GM12878 (cell line): ENCODE data around the gene RAB26. TPM values are rescaled to one million over a fixed set of nuclear protein-coding genes. Genes with fewer than 3 reads are reported as not detected.
"Not testable (repeated sequence)": the region's sequence is repeated elsewhere in the genome, so short reads cannot be mapped to it uniquely, and the experiment has no call there.

Experiments
- ATAC-seq: fragments of 200-7000 bp; cut with Tn5 transposase; 3 replicates; pipeline ENCODE4 v1.9.1; 2020; ENCODE audit warnings: mild to moderate bottlenecking, moderate library complexity
- BruUV-seq: library from RNA; stranded (reverse); fragments of 400-500 nt; replicated peaks from 2 replicates; lab custom pipeline; 2021; lab: Mats Ljungman, UMichigan
- CTCF ChIA-PET: fragments of 300-600 bp; sonication (Branson Sonifier 250); formaldehyde crosslinking; extraction: SDS; loops from one replicate; lab custom pipeline; 2021; ENCODE audit warnings: inconsistent platforms; lab: Yijun Ruan, JAX
- POLR2A ChIA-PET: fragments of 350-600 bp; formaldehyde crosslinking; extraction: SDS; loops from one replicate; lab custom pipeline; 2021; ENCODE audit warnings: inconsistent platforms; lab: Charles Lee
- RAD21 ChIA-PET: fragments of 300-600 bp; sonication (Branson Sonifier 250); formaldehyde crosslinking; loops from one replicate; lab custom pipeline; 2023; ENCODE audit warnings: antibody characterized with exemption; ENCODE audit not compliant: unreplicated experiment; lab: Charles Lee
- SMC1A ChIA-PET: fragments of 300-600 bp; sonication (Branson Sonifier 250); formaldehyde crosslinking; loops from one replicate; lab custom pipeline; 2023; ENCODE audit not compliant: unreplicated experiment, uncharacterized antibody; lab: Charles Lee
- DNase-seq: peaks from one replicate; pipeline ENCODE4 v3.0.0-alpha.2; 2011; ENCODE audit warnings: low read depth, low spot score
- FAIRE-seq: peaks from 3 replicates; lab custom pipeline; 2011; peaks lifted over from hg19 to GRCh38; lab: Jason Lieb, UNC
- H2AFZ ChIP-seq: 2 replicates; pipeline ENCODE4 v1.6.0; 2011; ENCODE audit warnings: low read depth, low read length, control low read depth; ENCODE audit not compliant: control insufficient read depth
- H3K27ac ChIP-seq: 2 replicates; pipeline ENCODE4 v1.5.1; 2011; ENCODE audit warnings: control low read depth; ENCODE audit not compliant: control insufficient read depth, insufficient read depth
- H3K27me3 ChIP-seq, 2 experiments: replicated peaks in 1 of 2; 2 replicates each; pipeline versions ENCODE4 v1.6.0 to v1.6.1; 2011; ENCODE audit warnings: low read length in 1 of 2; ENCODE audit not compliant: control insufficient read depth in 2 of 2, insufficient read depth in 2 of 2
- H3K36me3 ChIP-seq, 2 experiments: 2 replicates each; pipeline ENCODE4 v1.5.1; 2011; ENCODE audit warnings: low read length in 1 of 2; ENCODE audit not compliant: control insufficient read depth in 2 of 2, insufficient read depth in 2 of 2
- H3K4me1 ChIP-seq: 2 replicates; pipeline ENCODE4 v1.6.1; 2011; ENCODE audit warnings: mild to moderate bottlenecking, low read length, moderate library complexity, mixed read lengths; ENCODE audit not compliant: control insufficient read depth, insufficient read depth
- H3K4me2 ChIP-seq: 2 replicates; pipeline ENCODE4 v1.6.0; 2011; ENCODE audit warnings: control low read depth; ENCODE audit not compliant: control insufficient read depth, insufficient read depth
- H3K4me3 ChIP-seq: fragments of 200-600 bp; sonication (generic); 2 replicates; pipeline ENCODE4 v1.5.1; 2016
- H3K79me2 ChIP-seq: 2 replicates; pipeline ENCODE4 v1.6.0; 2011; ENCODE audit warnings: low read length; ENCODE audit not compliant: control insufficient read depth, insufficient read depth
- H3K9ac ChIP-seq: 2 replicates; pipeline ENCODE4 v1.8.0; 2011; ENCODE audit warnings: low read length, control low read depth, mixed read lengths; ENCODE audit not compliant: control insufficient read depth, insufficient read depth
- H3K9me3 ChIP-seq: replicated peaks from 3 replicates; pipeline ENCODE4 v1.5.1; 2011; ENCODE audit warnings: mild to moderate bottlenecking, low read length; ENCODE audit not compliant: control insufficient read depth, insufficient read depth
- H4K20me1 ChIP-seq: 2 replicates; pipeline ENCODE4 v1.6.0; 2011; ENCODE audit not compliant: control insufficient read depth, insufficient read depth
- CTCF ChIP-seq, 3 experiments: IDR thresholded peaks in 2 of 3; conservative IDR thresholded peaks in 1 of 3; 2 replicates each; pipeline ENCODE4 v1.5.1; 2011; ENCODE audit warnings: low read depth in 3 of 3, low read length in 3 of 3, mild to moderate bottlenecking in 3 of 3, control low read depth in 2 of 3, moderate library complexity in 2 of 3, inconsistent platforms in 1 of 3, mixed read lengths in 1 of 3; ENCODE audit not compliant: control insufficient read depth in 2 of 3, insufficient read depth in 1 of 3; ENCODE audit errors: extremely low read depth in 1 of 3
- IRF4 ChIP-seq: IDR thresholded peaks from 2 replicates; pipeline ENCODE4 v1.6.1; 2011; ENCODE audit warnings: low read depth, low read length
- RAD21 ChIP-seq: IDR thresholded peaks from 2 replicates; pipeline ENCODE4 v1.6.1; 2011; ENCODE audit warnings: mild to moderate bottlenecking, low read depth, low read length, moderate library complexity; ENCODE audit not compliant: insufficient read depth
- WGBS: methylation state at CpG from one replicate; pipeline ENCODE4 v1.1.6; 2016; ENCODE audit warnings: low lambda C conversion rate; ENCODE audit not compliant: insufficient replicate concordance, insufficient coverage; ENCODE audit errors: missing lambda C conversion rate; 5-methylcytosine and 5-hydroxymethylcytosine counted together
- in situ Hi-C: fragments of 300-500 bp; cut with MboI; formaldehyde crosslinking; loops from 9 replicates; pipeline ENCODE4 v1.14.3; 2018; ENCODE audit warnings: mixed read lengths
- intact Hi-C: fragments of 100-400 bp; cut with micrococcal nuclease; formaldehyde crosslinking; loops from one replicate; pipeline ENCODE4 v1.14.2; 2022; ENCODE audit not compliant: unreplicated experiment
- polyA plus RNA-seq, 11 experiments: library from polyadenylated mRNA; depleted of rRNA in 4 of 11; unstranded in 6 of 11; stranded (reverse) in 5 of 11; fragments of >200 nt; fragmentation: Nextera tagmentation in 4 of 11; fragmentation: Illumina TruSeq in 1 of 11; extraction: Ambion mirVana in 4 of 11; extraction: Trizol in 1 of 11; gene quantifications; 1 replicate in 1 of 11; 2 replicates in 10 of 11; pipeline versions ENCODE4 v1.2.1 to v1.2.3, GENCODE V29; 2011 to 2016; ENCODE audit warnings: inconsistent platforms in 2 of 11, missing spikeins in 2 of 11, low read depth in 1 of 11
- total RNA-seq, 4 experiments: library from RNA; depleted of rRNA in 3 of 4; stranded (reverse); fragments of >200 nt in 3 of 4; fragmentation: Illumina TruSeq in 1 of 4; extraction: Trizol in 1 of 4; gene quantifications; 2 replicates each; pipeline versions ENCODE4 v1.2.1 to v1.2.3, GENCODE V29; 2013 to 2021

Gene RAB26
- total and polyA plus RNA-seq, 10 of the 15 experiments (the other 5 are each of a cell fraction or from before 2014, with no cell fraction given), result 0.13 to 4.5 (median 0.33) TPM; not detected in 1

GRCh38 chr16:2121325-2121724 lies 27.1 kb upstream of the RAB26 start:
- H3K36me3 ChIP-seq, H3K9ac ChIP-seq, H3K9me3 ChIP-seq, H3K4me2 ChIP-seq, H3K4me3 ChIP-seq, H3K27me3 ChIP-seq, H2AFZ ChIP-seq, H4K20me1 ChIP-seq, BruUV-seq, H3K79me2 ChIP-seq, in situ Hi-C loops, H3K4me1 ChIP-seq, H3K27ac ChIP-seq, DNase-seq, intact Hi-C loops: not testable (repeated sequence)
- CTCF ChIA-PET, result interaction anchor here (0.6 to 1.2 kb wide), 12 partner anchors 15 to 258 kb away, joined by 3 to 14 read pairs (median 3); partner anchors contain the start of gene PKD1
- SMC1A ChIA-PET, result interaction anchor here (0.7 to 1.2 kb wide), 6 partner anchors 15 to 130 kb away, joined by 3 to 4 read pairs (median 3); partner anchors contain the start of genes ECI1, PKD1 and TRAF7
- peak; percentile 35 for FAIRE-seq
- ATAC-seq, result peak; percentile 89
- POLR2A ChIA-PET, result interaction anchor here (1.5 kb wide), 1 partner anchor 19 kb away, joined by 3 read pairs; no protein-coding TSS in a partner anchor
- WGBS, result 3% methylated on average over 8 of the region's 9 CpGs
- RAD21 ChIA-PET, result interaction anchor here (0.8 to 1.3 kb wide), 4 partner anchors 15 to 34 kb away, joined by 3 to 22 read pairs (median 4); partner anchors contain the start of genes PKD1 and TRAF7
- TF ChIP-seq CTCF (IDR thresholded peaks at IDR 0.05 in 2 of 3, conservative IDR thresholded peaks at IDR 0.05 in 1 of 3; ENCODE audit: control insufficient read depth in 2 of 3, extremely low read depth in 1 of 3, insufficient read depth in 1 of 3, low read depth in 3 of 3, low read length in 3 of 3) (peak; percentile 26 to 49 (median 34); a peak in 4 of 6 replicates), RAD21 (peak; percentile 33; the same call in 1 of the 2 replicates), IRF4 (peak; percentile 72)
